CD4-positive, alpha-beta T cell treated with Interleukin-6 for 4 hours (primary cell): ENCODE data around the gene CTCFL.

Experiments used
- DNase-seq: peaks from one replicate; pipeline ENCODE4 v3.0.0-alpha.2; 2020; ENCODE audit warnings: mixed read lengths

CTCFL gene

GRCh38 chr20:57462781-57463180, 62.2 kb downstream of the CTCFL start:
- no peak for DNase-seq

DNA sequence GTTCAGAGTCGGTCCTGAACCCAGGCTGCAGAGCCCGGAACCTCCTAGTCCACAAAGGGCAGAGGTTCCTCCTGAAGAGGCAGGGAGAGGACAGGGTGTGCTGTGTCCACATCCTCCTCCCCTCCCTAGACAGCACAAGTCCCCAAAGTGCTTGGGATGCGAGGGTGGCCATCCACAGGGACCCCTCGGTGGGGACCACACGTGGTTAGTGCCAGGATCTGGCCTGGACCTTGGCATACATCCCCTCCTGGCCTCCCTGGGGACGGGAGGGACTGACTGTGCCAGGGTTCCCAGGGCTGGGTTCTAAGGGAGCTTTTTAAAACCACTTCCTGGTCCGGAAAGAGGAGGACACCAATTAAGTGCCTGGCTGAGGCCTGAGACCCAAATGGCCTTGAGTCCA, 63.2 kb downstream of the CTCFL start:
- DNase-seq = no peak

DNA sequence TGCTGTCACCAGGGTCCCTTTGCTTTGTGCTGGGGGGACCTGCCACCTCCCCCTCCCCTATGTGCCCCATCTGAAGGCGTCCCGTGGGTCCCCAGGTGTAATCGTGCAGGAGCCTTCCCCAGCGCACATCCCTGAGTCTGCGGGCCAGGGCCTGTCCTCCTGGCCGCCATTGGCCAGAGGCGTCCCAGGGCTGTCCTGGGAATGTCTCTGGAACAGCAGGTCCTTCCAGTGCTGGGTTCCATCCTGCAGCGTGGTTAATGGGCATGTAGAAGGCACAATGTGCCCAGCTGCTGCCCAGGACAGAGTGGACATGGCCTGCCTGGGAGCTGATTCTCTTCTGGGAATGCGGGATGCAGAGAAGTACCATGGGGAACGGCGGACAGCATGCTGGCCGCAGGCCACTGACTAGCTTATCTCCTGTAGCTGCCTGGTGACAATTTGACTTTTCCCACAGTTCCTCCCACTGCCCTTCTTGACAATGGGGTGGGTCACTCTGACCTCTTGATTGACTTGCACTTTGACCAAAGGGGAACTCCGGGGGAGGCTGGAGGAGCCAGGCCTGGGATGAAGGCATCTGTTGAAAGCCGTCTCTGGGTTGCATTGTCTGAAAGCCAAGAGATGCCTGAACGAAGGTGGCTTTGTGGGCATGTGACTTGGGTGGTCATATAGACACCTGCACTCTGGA, 64.0 kb downstream of the CTCFL start:
- no peak for DNase-seq

GRCh38 chr20:57459897-57460296, 65.0 kb downstream of the CTCFL start:
- no peak for DNase-seq

DNA sequence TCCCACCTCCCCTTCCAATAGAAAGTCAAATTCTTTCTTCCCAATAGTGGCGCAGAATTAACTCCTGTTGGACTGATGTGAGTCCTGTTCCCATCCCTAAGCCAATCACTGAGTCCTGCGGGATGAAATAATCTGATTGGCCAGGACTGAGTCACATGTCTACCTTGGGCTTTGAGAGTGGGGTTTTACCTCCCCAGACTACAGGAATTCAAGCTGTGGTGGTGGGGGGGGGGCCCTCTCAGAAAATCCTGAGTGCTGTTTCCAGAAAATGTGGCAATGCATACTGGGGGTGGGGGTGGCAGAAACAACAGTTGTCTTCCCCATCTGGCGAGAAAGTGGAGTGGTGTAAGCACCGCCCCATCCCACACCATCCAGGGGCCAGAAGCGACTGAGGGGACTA, 65.7 kb downstream of the CTCFL start:
- DNase-seq = no peak

DNA sequence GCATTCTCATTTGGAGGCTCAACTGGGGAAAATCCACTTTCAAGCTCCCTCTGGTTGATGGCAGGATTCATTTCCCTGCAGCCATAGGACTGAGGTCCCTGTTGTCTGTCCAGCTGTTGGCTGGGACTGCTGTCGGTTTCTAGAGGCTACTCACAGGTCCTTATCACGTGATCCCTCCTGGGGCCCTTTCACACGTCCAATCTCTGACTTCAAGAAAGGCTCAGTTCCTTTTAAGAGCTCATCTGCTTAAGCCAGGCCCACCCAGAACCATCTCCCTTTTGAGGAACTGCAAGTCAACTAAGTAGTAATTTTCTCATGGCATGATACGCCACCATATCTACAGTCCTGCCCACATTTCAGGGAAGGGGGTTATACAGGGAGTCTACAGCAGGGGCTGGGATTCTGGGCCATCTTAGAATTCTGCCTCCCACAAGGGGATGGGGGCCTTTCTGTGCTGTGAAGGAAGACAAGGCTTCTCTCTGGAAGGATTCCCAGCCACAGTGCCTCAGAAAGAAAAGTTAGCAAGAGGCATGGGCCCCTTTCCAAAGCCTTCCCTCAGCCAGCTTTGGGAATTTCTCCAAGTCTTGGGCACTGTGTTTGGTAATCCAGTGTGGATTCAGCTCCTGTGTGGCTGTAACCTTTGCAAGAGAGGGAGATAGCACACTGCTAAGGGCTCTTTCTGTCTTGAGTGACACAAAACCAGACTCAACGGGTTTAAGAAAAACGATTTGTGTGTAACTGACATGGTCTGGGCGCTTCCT, 66.4 kb downstream of the CTCFL start:
- DNase-seq = no peak

GRCh38 chr20:57457243-57458095, 67.5 kb downstream of the CTCFL start:
- no peak for DNase-seq

DNA sequence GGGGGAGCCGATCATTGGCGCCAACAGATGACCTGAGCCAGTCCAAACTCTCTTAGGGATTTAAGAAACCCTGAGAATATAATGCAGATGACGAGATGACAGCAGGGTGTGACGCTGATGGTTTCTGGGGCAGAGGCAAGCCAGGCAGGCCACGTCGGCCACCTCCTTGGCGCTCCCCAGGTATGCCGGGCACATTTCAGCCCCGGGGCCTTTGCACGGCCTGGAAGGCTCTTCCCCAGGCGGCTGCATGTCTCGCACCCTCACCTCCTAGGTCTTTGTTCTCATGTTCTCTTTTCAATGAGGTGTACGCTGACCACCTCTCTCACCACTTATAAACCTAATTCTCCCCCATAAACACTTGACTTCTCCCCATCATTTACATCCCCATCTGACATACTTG, 68.8 kb downstream of the CTCFL start:
- no peak for DNase-seq

DNA sequence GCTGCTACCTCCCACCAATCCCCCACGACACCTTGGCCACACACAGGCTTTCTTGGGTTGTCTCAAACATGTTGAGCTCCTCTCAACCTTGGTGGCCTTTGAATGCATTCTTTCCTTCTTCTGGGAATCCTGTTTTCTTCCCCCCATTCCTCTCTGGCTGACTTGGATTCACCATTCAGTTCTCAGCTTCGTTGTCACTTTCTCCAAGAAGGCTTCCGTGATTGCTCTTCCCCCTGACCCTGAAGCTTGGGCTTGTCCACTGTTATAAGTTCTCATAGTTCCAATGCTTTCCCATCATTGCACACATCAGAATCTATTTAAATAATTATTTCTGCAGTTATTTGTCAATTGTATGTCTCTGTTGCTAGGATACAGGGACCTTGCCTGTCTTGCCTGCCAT, 69.6 kb downstream of the CTCFL start:
- no peak for DNase-seq

- DNase-seq = peak; percentile 34
Measured at GRCh38 chr20:57451795-57452661, 72.9 kb downstream of the CTCFL start.

GRCh38 chr20:57451431-57451794, 73.5 kb downstream of the CTCFL start:
- no peak for DNase-seq

- DNase-seq = no peak
Measured at GRCh38 chr20:57450931-57451330, 74.0 kb downstream of the CTCFL start.

DNA sequence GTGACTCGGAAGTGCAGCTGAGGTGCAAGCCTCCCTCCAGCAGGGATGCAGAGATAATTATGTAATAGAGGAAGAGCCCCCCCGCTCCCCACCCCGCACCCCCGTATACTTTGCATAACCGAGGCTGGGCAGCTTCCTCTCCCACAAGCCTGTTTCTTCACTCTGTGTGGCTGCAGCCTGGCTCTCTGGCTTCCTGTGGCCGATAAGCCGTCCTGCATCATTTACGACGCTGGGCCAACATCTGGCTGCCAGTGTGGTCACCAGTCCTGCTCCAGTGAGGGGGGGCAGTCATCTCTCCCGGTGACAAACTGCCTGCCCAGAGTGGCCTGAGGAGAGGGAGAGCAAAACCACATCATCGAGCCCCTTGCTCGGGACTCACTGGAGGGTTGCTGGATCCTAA, 74.5 kb downstream of the CTCFL start:
- DNase-seq = peak; percentile 39

DNA sequence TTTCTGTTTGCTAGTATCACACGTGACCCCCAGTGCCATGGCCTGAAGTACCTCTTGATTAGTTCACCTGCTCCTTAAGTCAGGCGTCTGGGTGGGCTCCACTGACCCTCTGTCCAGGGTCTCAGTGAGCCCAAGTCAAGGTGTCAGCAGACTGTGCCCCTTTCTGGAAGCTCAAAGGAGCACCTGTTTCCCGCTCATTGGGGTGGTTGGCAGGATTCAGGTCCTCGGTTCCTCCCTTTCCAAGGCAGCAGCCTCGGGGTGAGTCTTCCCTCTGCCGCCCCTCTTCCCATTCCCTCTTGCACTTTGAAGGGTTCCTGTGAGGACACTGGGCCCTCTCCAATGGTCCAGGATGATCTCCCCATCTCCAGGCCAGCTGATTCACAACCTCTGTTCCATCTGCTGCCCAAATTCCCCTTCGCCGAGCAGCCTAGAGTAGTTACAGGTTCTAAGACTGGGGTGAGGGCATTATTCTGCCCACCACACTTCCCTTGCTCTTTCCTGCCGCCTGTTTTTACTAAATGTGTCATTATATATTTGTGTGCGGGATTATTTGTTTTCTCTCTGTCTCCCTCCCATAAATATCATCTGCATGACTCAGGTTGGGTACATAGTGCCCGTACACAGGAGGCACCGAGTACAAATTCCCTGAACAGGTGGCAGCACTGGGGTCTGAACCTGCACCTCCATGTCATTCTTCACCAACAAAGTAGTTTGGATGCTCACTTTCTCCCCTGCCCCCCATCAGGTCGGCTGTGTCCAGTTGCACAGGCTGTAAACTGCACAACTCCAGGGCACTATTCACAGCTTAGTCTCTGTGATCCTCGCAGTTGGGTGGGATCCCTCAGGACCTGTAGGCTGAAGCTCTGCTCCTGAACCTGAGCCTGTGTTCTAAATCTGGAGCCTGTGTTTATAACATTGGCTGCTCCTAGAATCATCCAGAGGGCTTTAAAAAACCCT, 75.3 kb downstream of the CTCFL start:
- DNase-seq = no peak

- no peak for DNase-seq
Measured at GRCh38 chr20:57448764-57449354, 76.1 kb downstream of the CTCFL start.
